Muscle of leg (tissue), 11 donors: ENCODE measurements around the gene PFN1. TPM values are rescaled to one million over a fixed set of nuclear protein-coding genes. Genes with fewer than 3 reads are reported as not detected.
A peak's percentile ranks its signal among the peaks of the same experiment; 100 is the strongest.

Experiments used
- DNase-seq: peaks from one replicate; pipeline ENCODE4 v3.0.0; 2013
- H3K27ac ChIP-seq: one replicate; pipeline ENCODE4 v1.5.1; 2013; ENCODE audit warnings: mild to moderate bottlenecking, low read length, control low read depth
- H3K27me3 ChIP-seq: one replicate; pipeline ENCODE4 v1.6.1; 2013; ENCODE audit warnings: low read length; ENCODE audit not compliant: control insufficient read depth, insufficient read depth
- H3K36me3 ChIP-seq: one replicate; pipeline ENCODE4 v1.6.1; 2013; ENCODE audit warnings: low read length; ENCODE audit not compliant: control insufficient read depth, insufficient read depth
- H3K4me1 ChIP-seq: one replicate; pipeline ENCODE4 v1.6.1; 2013; ENCODE audit warnings: low read length; ENCODE audit not compliant: control insufficient read depth, insufficient read depth
- H3K4me3 ChIP-seq: one replicate; pipeline ENCODE4 v1.5.1; 2013; ENCODE audit warnings: low read length, control low read depth
- H3K9me3 ChIP-seq: replicated peaks from 2 replicates; pipeline ENCODE4 v1.6.1; 2013; ENCODE audit warnings: low read depth, low read length; ENCODE audit not compliant: control insufficient read depth
- WGBS: methylation state at CpG from one replicate; pipeline ENCODE4 v1.1.5; 2013; ENCODE audit warnings: missing lambda C conversion rate; ENCODE audit not compliant: insufficient coverage; 5-methylcytosine and 5-hydroxymethylcytosine counted together
- polyA plus RNA-seq, 8 donors: library from polyadenylated mRNA; unstranded; fragments of 120-200 nt; gene quantifications; one replicate each; pipeline versions ENCODE4 v1.2.1 to v1.2.3, GENCODE V29; 2013; ENCODE audit warnings: inconsistent platforms in 1 of 8, low replicate concordance in 1 of 8; ENCODE audit not compliant: insufficient read length in 8 of 8, insufficient read depth in 1 of 8
- total RNA-seq: library from RNA; stranded (reverse); fragments of 120-200 nt; gene quantifications from one replicate; pipeline ENCODE4 v1.2.4, GENCODE V29; 2013

Gene PFN1
- total and polyA plus RNA-seq, 9 donors, result 175 to 498 (median 443) TPM

DNA sequence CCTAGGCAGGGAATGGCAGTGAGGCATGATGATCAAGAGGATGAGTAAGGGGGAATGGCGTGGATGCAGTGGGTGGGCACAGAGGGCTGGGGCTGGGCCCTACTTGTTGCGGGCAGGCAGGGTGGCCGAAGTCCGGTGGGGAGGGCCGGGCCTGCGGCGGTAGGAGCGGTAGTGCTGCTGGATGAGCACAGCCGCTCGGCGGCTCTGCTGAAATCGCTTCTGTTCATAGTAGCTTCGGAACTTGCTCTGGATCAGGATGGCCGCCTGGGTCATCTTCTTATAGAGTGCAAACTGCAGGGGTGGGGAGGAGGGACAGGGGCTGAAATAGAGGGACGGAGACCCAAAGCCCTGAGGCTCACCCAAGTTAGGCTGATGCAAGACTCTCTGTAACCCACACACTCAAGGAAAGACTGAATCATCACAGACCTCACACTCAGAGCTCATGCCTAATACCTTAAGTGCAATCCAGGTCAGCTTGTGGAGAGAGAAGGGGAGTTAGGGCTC lies 20.8 kb upstream of the PFN1 start:
- Histone ChIP-seq H3K4me3 (peak overlapping the region; percentile 88), H3K27ac (peak overlapping the region; percentile 100), H3K27me3 (no peaks in the 10 kb centered on the region), H3K36me3 (peaks cover 57% of the 10 kb centered on the region), H3K4me1 (peaks cover 55% of the 10 kb centered on the region), H3K9me3 (no peaks in the 10 kb centered on the region)
- DNase-seq, result peak; percentile 59
- 45% methylated on average over 14 of the region's 15 CpGs for WGBS

GRCh38 chr17:4968486-4969046 lies 20.2 kb upstream of the PFN1 start:
- Histone ChIP-seq H3K4me3 (peak overlapping the region; percentile 88), H3K9me3 (no peaks in the 10 kb centered on the region), H3K36me3 (peaks cover 52% of the 10 kb centered on the region), H3K27me3 (no peaks in the 10 kb centered on the region), H3K4me1 (peaks cover 50% of the 10 kb centered on the region), H3K27ac (peak overlapping the region; percentile 100)
- peak; percentile 52 for DNase-seq
- 15% methylated on average over 21 of the region's 23 CpGs for WGBS

DNA sequence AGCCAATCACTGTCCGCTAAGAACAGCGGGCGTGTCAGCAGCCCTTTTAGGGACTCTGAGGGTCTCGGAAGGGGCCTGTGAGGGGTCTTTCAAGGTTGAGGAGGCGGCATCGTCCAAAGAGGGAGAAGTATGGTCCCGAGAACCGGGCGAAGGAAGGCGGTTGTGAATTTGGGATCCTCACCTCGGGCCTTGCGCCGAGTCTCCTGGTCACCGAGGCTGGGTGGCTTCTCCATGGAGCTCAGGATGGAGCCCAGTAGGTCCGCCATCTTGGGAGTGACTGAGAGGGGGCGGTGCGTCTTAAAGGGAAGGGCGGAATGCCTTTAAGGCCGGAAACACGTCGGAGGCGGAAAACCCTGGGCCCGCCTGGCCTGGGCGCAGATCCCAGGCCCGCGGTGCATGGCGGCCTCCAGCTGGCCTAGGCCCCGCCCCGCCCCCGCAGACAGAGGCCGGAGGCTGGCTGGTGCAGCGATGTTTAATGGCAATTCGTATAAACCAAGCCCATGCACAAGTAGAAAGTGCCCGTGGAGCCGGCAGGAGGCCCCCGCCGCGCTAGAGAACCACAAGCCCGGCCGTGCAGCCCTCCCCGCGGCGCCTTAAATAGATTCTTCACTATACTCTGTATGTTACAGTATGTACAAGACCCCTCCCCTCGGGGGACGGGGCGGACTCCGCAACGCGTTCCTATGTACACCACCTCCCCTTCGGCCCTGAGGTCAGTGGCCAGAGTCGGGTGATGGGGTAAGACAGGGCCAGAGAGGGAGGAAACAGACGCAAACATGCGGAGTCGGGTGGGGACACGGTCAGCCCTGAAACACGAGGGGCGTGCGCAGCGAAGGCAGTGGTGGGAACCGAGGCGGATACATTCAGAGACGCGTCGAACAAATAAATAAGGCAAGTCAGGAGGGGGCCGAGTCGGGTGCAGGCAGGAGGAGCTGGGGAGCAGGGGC lies 19.5 kb upstream of the PFN1 start, which contains the start of gene SPAG7:
Gene SPAG7 (minus strand): TSS at position 279 of the 947 bp plus-strand sequence. CDS start 13 bp downstream, at position 266.
- no peaks in the 10 kb centered on the region for H3K9me3 ChIP-seq

GRCh38 chr17:4966844-4967538 lies 18.7 kb upstream of the PFN1 start:
- H3K36me3 ChIP-seq, result peaks cover 41% of the 10 kb centered on the region
- WGBS, result under 1% methylated on average over 31 of the region's 42 CpGs
- peak overlapping the region; percentile 88 for H3K4me3 ChIP-seq
- H3K9me3 ChIP-seq, result no peaks in the 10 kb centered on the region
- no peaks in the 10 kb centered on the region for H3K27me3 ChIP-seq
- H3K4me1 ChIP-seq, result peaks cover 37% of the 10 kb centered on the region
- peak; percentile 100 for DNase-seq
- peak overlapping the region; percentile 100 for H3K27ac ChIP-seq

More for the DNA sequence above, 19.5 kb upstream of the PFN1 start, which contains the start of gene SPAG7:
- H3K4me1 ChIP-seq, result peaks cover 42% of the 10 kb centered on the region
- H3K36me3 ChIP-seq, result peaks cover 44% of the 10 kb centered on the region
- peak within 1 kb of the TSS; percentile 100 for H3K27ac ChIP-seq
- peak; percentile 99 for DNase-seq
- under 1% methylated on average over 51 of the region's 66 CpGs for WGBS
- H3K27me3 ChIP-seq, result no peaks in the 10 kb centered on the region
- peak within 1 kb of the TSS; percentile 88 for H3K4me3 ChIP-seq

- Histone ChIP-seq H3K27ac (no peak overlapping the region), H3K4me1 (peaks cover 37% of the 10 kb centered on the region), H3K4me3 (no peak overlapping the region)
Measured at GRCh38 chr17:4965311-4965986, 17.1 kb upstream of the PFN1 start.

DNA sequence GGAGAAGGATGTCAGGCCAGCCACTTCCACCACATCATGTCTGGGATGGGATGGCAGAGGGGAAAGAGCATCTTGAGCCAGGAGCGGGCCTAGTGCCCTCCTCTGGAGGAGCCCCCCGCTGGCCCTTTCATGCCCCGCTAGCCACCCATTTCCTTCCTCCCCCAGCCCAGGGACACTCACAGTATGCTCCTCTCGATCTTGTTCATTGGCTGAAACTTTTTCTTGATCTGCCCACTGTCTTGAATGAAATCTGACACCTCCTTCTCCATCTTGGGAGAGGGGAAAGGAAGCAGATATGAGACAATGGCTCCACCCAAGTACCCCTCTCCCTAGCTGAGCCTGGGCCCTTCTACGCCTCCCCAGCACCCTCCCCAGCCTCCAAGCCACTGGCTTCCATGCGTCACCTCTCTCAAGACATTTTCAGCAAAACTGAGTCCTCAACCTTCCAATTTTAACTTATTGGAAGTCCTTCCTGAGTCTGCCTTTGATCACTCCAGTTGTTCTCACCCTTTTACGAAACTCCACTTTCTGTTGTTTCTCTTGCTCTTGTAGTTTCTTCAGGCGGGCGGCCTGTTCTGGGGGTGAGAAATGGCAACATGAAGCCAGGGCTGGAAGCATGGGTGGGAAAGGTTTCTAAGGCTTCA lies 12.1 kb upstream of the PFN1 start:
- WGBS, result 60% methylated on average over 5 of the region's 9 CpGs
- H3K4me3 ChIP-seq, result no peak overlapping the region
- H3K9me3 ChIP-seq, result no peaks in the 10 kb centered on the region
- H3K27me3 ChIP-seq, result no peaks in the 10 kb centered on the region
- peaks cover 53% of the 10 kb centered on the region for H3K36me3 ChIP-seq
- peaks cover 24% of the 10 kb centered on the region for H3K4me1 ChIP-seq
- DNase-seq, result no peak
- H3K27ac ChIP-seq, result no peak overlapping the region

More at GRCh38 chr17:4965311-4965986, 17.1 kb upstream of the PFN1 start:
- Histone ChIP-seq H3K27me3 (no peaks in the 10 kb centered on the region), H3K9me3 (no peaks in the 10 kb centered on the region), H3K36me3 (peaks cover 31% of the 10 kb centered on the region)
- no peak for DNase-seq
- 89% methylated on average over 6 of the region's 15 CpGs for WGBS

DNA sequence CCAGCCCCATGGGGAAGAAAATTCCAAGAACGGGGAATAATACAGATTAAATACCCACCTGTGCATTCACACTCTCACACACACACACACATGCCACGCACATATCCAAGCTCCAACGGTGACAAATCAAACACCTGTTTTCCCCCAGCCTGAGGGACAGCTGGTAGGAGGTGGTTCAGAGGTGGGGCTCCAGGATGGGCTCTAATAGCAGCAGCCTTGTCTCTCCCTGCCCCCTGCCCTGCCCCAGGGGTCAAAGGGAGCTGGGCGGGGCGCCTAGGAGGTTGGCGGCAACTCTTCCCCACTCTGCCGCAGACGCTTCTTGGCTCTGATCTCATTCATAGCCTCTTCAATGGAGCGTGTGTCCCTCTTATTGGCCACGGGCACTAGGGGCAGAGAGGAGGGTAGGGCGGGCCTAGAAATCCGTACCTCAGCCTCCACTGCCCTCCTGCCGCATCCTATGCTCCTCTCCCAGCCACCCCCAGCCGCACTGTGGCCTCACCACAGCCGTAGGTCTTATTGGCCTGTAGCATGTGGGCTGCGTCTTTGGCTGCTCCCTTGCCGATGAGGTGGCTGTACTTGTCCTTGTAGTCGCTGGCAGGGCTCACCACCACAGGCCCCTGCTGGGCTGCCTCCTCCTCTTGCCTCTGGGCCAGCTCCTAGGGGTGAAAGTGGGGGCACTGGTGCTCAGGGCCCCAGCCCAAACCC lies 11.1 kb upstream of the PFN1 start:
- peak overlapping the region; percentile 65 for H3K27ac ChIP-seq
- no peaks in the 10 kb centered on the region for H3K27me3 ChIP-seq
- no peaks in the 10 kb centered on the region for H3K9me3 ChIP-seq
- WGBS, result 83% methylated on average over 12 of the region's 18 CpGs
- H3K4me1 ChIP-seq, result peaks cover 26% of the 10 kb centered on the region
- peaks cover 55% of the 10 kb centered on the region for H3K36me3 ChIP-seq
- H3K4me3 ChIP-seq, result no peak overlapping the region
- no peak for DNase-seq

DNA sequence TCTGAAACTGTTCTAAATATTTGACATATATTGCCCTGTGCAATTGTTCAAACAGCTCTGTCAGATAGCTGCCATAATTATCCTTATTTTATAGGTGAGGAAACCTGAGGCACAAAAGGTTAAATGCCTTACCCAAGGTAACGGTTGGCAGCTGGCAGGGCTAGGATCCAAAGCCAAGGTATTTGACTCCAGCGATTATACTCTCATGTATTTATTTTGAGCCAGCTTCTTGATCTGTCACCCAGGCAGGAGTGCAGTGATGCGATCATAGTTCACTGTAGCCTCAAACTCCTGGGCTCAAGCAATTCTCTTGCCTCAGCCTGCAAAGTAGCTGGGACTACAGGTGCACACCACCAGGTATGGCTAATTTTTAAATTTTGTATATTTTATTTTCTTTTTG lies 9.8 kb upstream of the PFN1 start:
- no peak for DNase-seq
- Histone ChIP-seq H3K36me3 (peaks cover 55% of the 10 kb centered on the region), H3K4me3 (no peak overlapping the region), H3K4me1 (peaks cover 33% of the 10 kb centered on the region), H3K9me3 (no peaks in the 10 kb centered on the region), H3K27me3 (no peaks in the 10 kb centered on the region), H3K27ac (peak overlapping the region; percentile 7)
- WGBS, result 89% methylated on average over 2 of the region's 3 CpGs
